Fibroblast of lung (primary cell): Measurements from ENCODE around the gene WNT7A. TPM values are rescaled to one million over a fixed set of nuclear protein-coding genes. Genes with fewer than 3 reads are reported as not detected.

Experiments
- DNase-seq, 2 donors: peaks; one replicate each; pipeline versions ENCODE4 v3.0.0 to v3.0.0-alpha.2; 2010; ENCODE audit warnings: low read depth in 2 of 2
- H2AFZ ChIP-seq: 2 replicates; pipeline ENCODE4 v1.5.1; 2012; ENCODE audit warnings: low read length, control low read depth, inconsistent platforms
- H3K27ac ChIP-seq: 2 replicates; pipeline ENCODE4 v1.5.1; 2011; ENCODE audit warnings: low read length, control low read depth; ENCODE audit not compliant: insufficient read depth
- H3K27me3 ChIP-seq: 2 replicates; pipeline ENCODE4 v1.5.1; 2011; ENCODE audit warnings: mild to moderate bottlenecking, low read length; ENCODE audit not compliant: control insufficient read depth, insufficient read depth
- H3K36me3 ChIP-seq: 2 replicates; pipeline ENCODE4 v1.5.1; 2011; ENCODE audit warnings: low read length; ENCODE audit not compliant: control insufficient read depth, insufficient read depth
- H3K4me1 ChIP-seq: 2 replicates; pipeline ENCODE4 v1.5.1; 2011; ENCODE audit warnings: low read length; ENCODE audit not compliant: control insufficient read depth, insufficient read depth; ENCODE audit errors: extremely low read depth
- H3K4me2 ChIP-seq: 2 replicates; pipeline ENCODE4 v1.5.1; 2011; ENCODE audit warnings: low read length, control low read depth; ENCODE audit not compliant: insufficient read depth; ENCODE audit errors: extremely low read depth
- H3K4me3 ChIP-seq, 4 experiments: fragments of 200-600 bp in 1 of 4; sonication (generic) in 1 of 4; replicated peaks in 1 of 4; 2 replicates each; pipeline ENCODE4 v1.5.1; 2011 to 2016; ENCODE audit warnings: low read length in 4 of 4, low read depth in 3 of 4, mild to moderate bottlenecking in 3 of 4, control low read depth in 2 of 4, inconsistent platforms in 1 of 4, mixed read lengths in 1 of 4; ENCODE audit not compliant: insufficient read depth in 1 of 4; ENCODE audit errors: control extremely low read depth in 1 of 4
- H3K79me2 ChIP-seq: 2 replicates; pipeline ENCODE4 v1.5.1; 2012; ENCODE audit warnings: mild to moderate bottlenecking, low read length, inconsistent platforms; ENCODE audit not compliant: control insufficient read depth, insufficient read depth
- H3K9ac ChIP-seq: 2 replicates; pipeline ENCODE4 v1.5.1; 2011; ENCODE audit warnings: mild to moderate bottlenecking, low read length, control low read depth; ENCODE audit not compliant: insufficient read depth
- H3K9me3 ChIP-seq: 2 replicates; pipeline ENCODE4 v1.5.1; 2012; ENCODE audit warnings: low read depth, low read length; ENCODE audit not compliant: control insufficient read depth, insufficient read depth
- H4K20me1 ChIP-seq: 2 replicates; pipeline ENCODE4 v1.5.1; 2011; ENCODE audit warnings: low read length; ENCODE audit not compliant: control insufficient read depth, insufficient read depth; ENCODE audit errors: extremely low read depth
- EZH2 ChIP-seq: IDR thresholded peaks from 2 replicates; pipeline ENCODE4 v1.5.1; 2012; ENCODE audit warnings: low read length, control low read depth, mild to moderate bottlenecking; ENCODE audit errors: missing control alignments
- polyA plus RNA-seq, 2 donors: library from polyadenylated mRNA; depleted of rRNA in 1 of 2; stranded (reverse) in 1 of 2; unstranded in 1 of 2; fragments of >200 nt; gene quantifications; 2 replicates each; pipeline ENCODE4 v1.2.1, GENCODE V29; 2011 to 2012; ENCODE audit warnings: missing spikeins in 1 of 2
- total RNA-seq: library from RNA; depleted of rRNA; stranded (reverse); fragments of >200 nt; gene quantifications from 2 replicates; pipeline ENCODE4 v1.2.1, GENCODE V29; 2014
- TF ChIP-seq, protein P1 (sequence below), 2 donors: IDR thresholded peaks in 1 of 2; conservative IDR thresholded peaks in 1 of 2; 1 replicate in 1 of 2; 2 replicates in 1 of 2; pipeline ENCODE4 v1.5.1; 2011 to 2012; ENCODE audit warnings: low read length in 2 of 2, control low read depth in 1 of 2, inconsistent platforms in 1 of 2, low read depth in 1 of 2, mild to moderate bottlenecking in 1 of 2

The WNT7A gene
- total and polyA plus RNA-seq, 2 donors (not counting 1 experiment from before 2014, with no cell fraction given) = not detected

- Histone ChIP-seq H3K4me2 (no peak overlapping the region), H3K36me3 (no peaks in the 10 kb centered on the region), H3K27ac (no peak overlapping the region), H3K4me3 (no peak overlapping the region), H3K79me2 (no peaks in the 10 kb centered on the region), H2AFZ (no peak overlapping the region), H4K20me1 (no peaks in the 10 kb centered on the region), H3K27me3 (no peaks in the 10 kb centered on the region), H3K4me1 (no peaks in the 10 kb centered on the region), H3K9ac (no peak overlapping the region), H3K9me3 (no peaks in the 10 kb centered on the region)
- no peak for DNase-seq
- TF ChIP-seq EZH2 = no peak
- TF ChIP-seq, protein P1, sequence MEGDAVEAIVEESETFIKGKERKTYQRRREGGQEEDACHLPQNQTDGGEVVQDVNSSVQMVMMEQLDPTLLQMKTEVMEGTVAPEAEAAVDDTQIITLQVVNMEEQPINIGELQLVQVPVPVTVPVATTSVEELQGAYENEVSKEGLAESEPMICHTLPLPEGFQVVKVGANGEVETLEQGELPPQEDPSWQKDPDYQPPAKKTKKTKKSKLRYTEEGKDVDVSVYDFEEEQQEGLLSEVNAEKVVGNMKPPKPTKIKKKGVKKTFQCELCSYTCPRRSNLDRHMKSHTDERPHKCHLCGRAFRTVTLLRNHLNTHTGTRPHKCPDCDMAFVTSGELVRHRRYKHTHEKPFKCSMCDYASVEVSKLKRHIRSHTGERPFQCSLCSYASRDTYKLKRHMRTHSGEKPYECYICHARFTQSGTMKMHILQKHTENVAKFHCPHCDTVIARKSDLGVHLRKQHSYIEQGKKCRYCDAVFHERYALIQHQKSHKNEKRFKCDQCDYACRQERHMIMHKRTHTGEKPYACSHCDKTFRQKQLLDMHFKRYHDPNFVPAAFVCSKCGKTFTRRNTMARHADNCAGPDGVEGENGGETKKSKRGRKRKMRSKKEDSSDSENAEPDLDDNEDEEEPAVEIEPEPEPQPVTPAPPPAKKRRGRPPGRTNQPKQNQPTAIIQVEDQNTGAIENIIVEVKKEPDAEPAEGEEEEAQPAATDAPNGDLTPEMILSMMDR (conservative IDR thresholded peaks at IDR 0.05 in 1 of 2, IDR thresholded peaks at IDR 0.05 in 1 of 2; ENCODE audit: low read depth in 1 of 2, low read length in 2 of 2) = no peak
Measured at GRCh38 chr3:13769422-13769821, 110.4 kb downstream of the WNT7A start.

DNA sequence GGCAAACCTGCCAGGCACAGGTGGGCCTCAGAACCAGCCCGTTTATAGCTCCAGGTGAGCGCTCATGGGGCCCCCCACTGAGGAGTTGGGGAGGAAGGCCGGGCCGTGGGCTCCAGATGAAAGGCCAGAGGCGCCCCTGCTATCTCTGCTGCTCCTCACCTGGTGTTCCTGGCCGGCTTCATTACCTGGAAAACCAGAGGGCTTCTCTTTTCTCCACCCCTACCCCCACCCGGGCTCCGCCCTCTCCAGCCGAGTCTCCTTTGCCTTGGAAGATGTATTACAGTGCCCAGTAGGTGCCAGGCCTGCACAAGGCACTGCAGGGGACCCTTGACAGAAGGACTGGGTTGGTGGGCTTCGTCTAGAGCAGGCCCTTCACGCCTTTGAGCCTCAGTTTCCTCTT is 111.4 kb downstream of the WNT7A start:
- H2AFZ ChIP-seq = no peak overlapping the region
- no peaks in the 10 kb centered on the region for H3K27me3 ChIP-seq
- no peaks in the 10 kb centered on the region for H3K36me3 ChIP-seq
- no peak overlapping the region for H3K4me3 ChIP-seq
- H4K20me1 ChIP-seq = no peaks in the 10 kb centered on the region
- no peaks in the 10 kb centered on the region for H3K4me1 ChIP-seq
- no peak overlapping the region for H3K4me2 ChIP-seq
- TF ChIP-seq, protein P1 (conservative IDR thresholded peaks at IDR 0.05 in 1 of 2, IDR thresholded peaks at IDR 0.05 in 1 of 2; ENCODE audit: low read depth in 1 of 2, low read length in 2 of 2) = no peak
- no peak for TF ChIP-seq EZH2
- H3K9me3 ChIP-seq = no peaks in the 10 kb centered on the region
- no peaks in the 10 kb centered on the region for H3K79me2 ChIP-seq
- DNase-seq = no peak
- no peak overlapping the region for H3K9ac ChIP-seq
- no peak overlapping the region for H3K27ac ChIP-seq

DNA sequence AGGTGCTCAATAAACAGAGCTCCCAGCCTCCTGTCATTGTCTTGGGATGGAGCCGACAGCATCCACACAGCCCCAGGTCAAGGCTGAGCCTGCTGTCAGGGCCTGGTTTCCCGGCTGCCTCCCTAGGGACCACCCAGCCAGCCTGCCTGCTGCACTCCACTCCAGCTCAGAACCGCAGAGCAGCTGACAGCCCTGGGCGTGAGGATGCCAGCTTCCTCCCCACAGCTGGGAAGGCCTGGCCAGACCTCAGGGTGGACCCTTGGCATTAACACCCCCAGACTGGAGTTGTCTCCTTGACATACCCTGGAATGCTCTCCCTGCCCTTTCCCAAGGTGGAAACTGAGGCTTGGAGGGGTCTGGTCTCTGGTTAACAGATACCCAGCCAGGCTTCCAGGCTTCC is 112.0 kb downstream of the WNT7A start:
- H3K36me3 ChIP-seq = no peaks in the 10 kb centered on the region
- H3K9ac ChIP-seq = no peak overlapping the region
- H3K79me2 ChIP-seq = no peaks in the 10 kb centered on the region
- TF ChIP-seq, protein P1 (conservative IDR thresholded peaks at IDR 0.05 in 1 of 2, IDR thresholded peaks at IDR 0.05 in 1 of 2; ENCODE audit: low read depth in 1 of 2, low read length in 2 of 2) = no peak
- no peak for TF ChIP-seq EZH2
- H3K27me3 ChIP-seq = no peaks in the 10 kb centered on the region
- H2AFZ ChIP-seq = no peak overlapping the region
- H3K4me2 ChIP-seq = no peak overlapping the region
- H3K9me3 ChIP-seq = no peaks in the 10 kb centered on the region
- no peak for DNase-seq
- no peak overlapping the region for H3K27ac ChIP-seq
- H3K4me3 ChIP-seq = no peak overlapping the region
- no peaks in the 10 kb centered on the region for H4K20me1 ChIP-seq
- H3K4me1 ChIP-seq = no peaks in the 10 kb centered on the region
